H1 (cell line): Measurements from ENCODE around the gene CRADD. TPM values are rescaled to one million over a fixed set of nuclear protein-coding genes. Genes with fewer than 3 reads are reported as not detected.

Experiments
- CTCF ChIA-PET: fragments of 300-600 bp; sonication (Branson Sonifier 250); formaldehyde crosslinking; loops from one replicate; lab custom pipeline; 2021; ENCODE audit not compliant: partially characterized antibody; lab: Charles Lee
- POLR2A ChIA-PET: fragments of 300-600 bp; sonication (Branson Sonifier 250); formaldehyde crosslinking; loops from one replicate; lab custom pipeline; 2021; ENCODE audit warnings: inconsistent platforms; ENCODE audit not compliant: partially characterized antibody; lab: Charles Lee
- DNase-seq, 2 experiments: peaks; one replicate each; pipeline versions ENCODE4 v3.0.0 to v3.0.0-alpha.2; 2010 to 2022; ENCODE audit warnings: low spot score in 2 of 2, low read depth in 1 of 2, mixed read lengths in 1 of 2
- FAIRE-seq: peaks from 2 replicates; lab custom pipeline; 2011; peaks lifted over from hg19 to GRCh38; lab: Jason Lieb, UNC
- H2AFZ ChIP-seq: 2 replicates; pipeline ENCODE4 v1.8.1; 2012; ENCODE audit warnings: low read length, inconsistent platforms
- H2AK5ac ChIP-seq: 2 replicates; pipeline ENCODE4 v1.6.1; 2013; ENCODE audit warnings: low read depth, low read length
- H2BK120ac ChIP-seq: replicated peaks from 2 replicates; pipeline ENCODE3; 2013; ENCODE audit warnings: low read depth, low read length, inconsistent platforms
- H2BK12ac ChIP-seq: 2 replicates; pipeline ENCODE4 v1.6.1; 2013; ENCODE audit warnings: low read depth, low read length
- H2BK15ac ChIP-seq: 2 replicates; pipeline ENCODE4 v1.6.1; 2013; ENCODE audit warnings: low read length
- H2BK20ac ChIP-seq: 2 replicates; pipeline ENCODE4 v1.6.1; 2013; ENCODE audit warnings: low read length
- H2BK5ac ChIP-seq: 2 replicates; pipeline ENCODE4 v1.6.1; 2013; ENCODE audit warnings: low read depth, low read length
- H3K14ac ChIP-seq: 2 replicates; pipeline ENCODE4 v1.6.1; 2013; ENCODE audit warnings: inconsistent platforms; ENCODE audit not compliant: insufficient read length
- H3K18ac ChIP-seq: 2 replicates; pipeline ENCODE4 v1.6.1; 2013; ENCODE audit warnings: low read length; ENCODE audit errors: extremely low read depth
- H3K23ac ChIP-seq: 2 replicates; pipeline ENCODE4 v1.6.1; 2013; ENCODE audit warnings: inconsistent platforms; ENCODE audit not compliant: insufficient read length
- H3K23me2 ChIP-seq: 2 replicates; pipeline ENCODE4 v1.6.1; 2013; ENCODE audit warnings: low read depth, low read length
- H3K27ac ChIP-seq: 2 replicates; pipeline ENCODE4 v1.6.1; 2011; ENCODE audit warnings: low read depth, low read length, inconsistent platforms
- H3K27me3 ChIP-seq, 4 experiments: replicated peaks in 1 of 4; 1 replicate in 1 of 4; 2 replicates in 3 of 4; pipeline versions ENCODE4 v1.6.1 to v1.8.1; 2011 to 2013; ENCODE audit warnings: low read length in 3 of 4, mild to moderate bottlenecking in 3 of 4, inconsistent platforms in 2 of 4, mixed read lengths in 2 of 4, moderate library complexity in 1 of 4; ENCODE audit not compliant: control insufficient read depth in 3 of 4, insufficient read depth in 3 of 4; ENCODE audit errors: extremely low read depth in 1 of 4
- H3K36me3 ChIP-seq, 4 experiments: 2 replicates each; pipeline versions ENCODE4 v1.6.1 to v1.8.1; 2011 to 2013; ENCODE audit warnings: mild to moderate bottlenecking in 4 of 4, low read length in 3 of 4, moderate library complexity in 2 of 4, control low read depth in 1 of 4, inconsistent platforms in 1 of 4; ENCODE audit not compliant: insufficient read depth in 4 of 4, control insufficient read depth in 2 of 4
- H3K4ac ChIP-seq: replicated peaks from 2 replicates; pipeline ENCODE3; 2013; ENCODE audit warnings: low read length, low read depth, mixed read lengths, inconsistent platforms; ENCODE audit not compliant: insufficient read length
- H3K4me1 ChIP-seq, 4 experiments: replicated peaks in 1 of 4; 1 replicate in 1 of 4; 2 replicates in 3 of 4; pipeline versions ENCODE4 v1.6.1 to v1.8.1; 2011 to 2013; ENCODE audit warnings: low read length in 3 of 4, inconsistent platforms in 2 of 4, mixed read lengths in 1 of 4; ENCODE audit not compliant: insufficient read depth in 4 of 4, control insufficient read depth in 3 of 4
- H3K4me2 ChIP-seq, 2 experiments: 2 replicates each; pipeline versions ENCODE4 v1.6.1 to v1.8.1; 2011 to 2013; ENCODE audit warnings: low read depth in 2 of 2, low read length in 2 of 2, control low read depth in 1 of 2, inconsistent platforms in 1 of 2, mild to moderate bottlenecking in 1 of 2; ENCODE audit not compliant: insufficient read depth in 1 of 2
- H3K4me3 ChIP-seq, 4 experiments: fragments of 200-600, 300-600 bp in 1 of 4; sonication (generic), shearing (Covaris generic), sonication (Bioruptor Twin) in 1 of 4; 2 replicates each; pipeline versions ENCODE4 v1.5.1 to v1.8.1; 2011 to 2016; ENCODE audit warnings: low read length in 4 of 4, low read depth in 3 of 4, control low read depth in 2 of 4, inconsistent platforms in 2 of 4, mild to moderate bottlenecking in 2 of 4, mixed read lengths in 1 of 4, moderate library complexity in 1 of 4; ENCODE audit not compliant: insufficient read depth in 2 of 4; ENCODE audit errors: extremely low read depth in 1 of 4
- H3K56ac ChIP-seq: replicated peaks from 2 replicates; pipeline ENCODE3; 2013; ENCODE audit warnings: low read depth, mild to moderate bottlenecking, mixed read lengths, low read length, inconsistent platforms; ENCODE audit not compliant: insufficient read length
- H3K79me1 ChIP-seq: 2 replicates; pipeline ENCODE4 v1.6.1; 2013; ENCODE audit warnings: low read depth, low read length, control low read depth
- H3K79me2 ChIP-seq, 2 experiments: 2 replicates each; pipeline versions ENCODE4 v1.6.1 to v1.8.1; 2012 to 2013; ENCODE audit warnings: low read length in 2 of 2, mild to moderate bottlenecking in 2 of 2, inconsistent platforms in 1 of 2; ENCODE audit not compliant: insufficient read depth in 2 of 2, control insufficient read depth in 1 of 2
- H3K9ac ChIP-seq, 4 experiments: replicated peaks in 1 of 4; 1 replicate in 1 of 4; 2 replicates in 3 of 4; pipeline versions ENCODE4 v1.6.1 to v1.8.1; 2011 to 2013; ENCODE audit warnings: low read depth in 3 of 4, low read length in 3 of 4, control low read depth in 2 of 4, mild to moderate bottlenecking in 2 of 4, moderate library complexity in 2 of 4, inconsistent platforms in 1 of 4; ENCODE audit errors: extremely low read depth in 1 of 4
- H3K9me3 ChIP-seq, 2 experiments: 2 replicates each; pipeline versions ENCODE4 v1.6.1 to v1.8.1; 2012 to 2013; ENCODE audit warnings: mild to moderate bottlenecking in 2 of 2, moderate library complexity in 2 of 2, control low read depth in 1 of 2, inconsistent platforms in 1 of 2, low read depth in 1 of 2, low read length in 1 of 2, mixed read lengths in 1 of 2; ENCODE audit not compliant: insufficient read depth in 2 of 2
- H4K20me1 ChIP-seq, 2 experiments: replicated peaks in 1 of 2; 2 replicates each; pipeline versions ENCODE3 to v1.8.1; 2011 to 2013; ENCODE audit warnings: inconsistent platforms in 2 of 2, low read length in 2 of 2, mild to moderate bottlenecking in 1 of 2; ENCODE audit not compliant: insufficient read depth in 2 of 2, control insufficient read depth in 1 of 2
- H4K5ac ChIP-seq: 2 replicates; pipeline ENCODE4 v1.6.1; 2013; ENCODE audit warnings: low read length, low read depth, mixed read lengths, inconsistent platforms; ENCODE audit not compliant: insufficient read length
- H4K8ac ChIP-seq: 2 replicates; pipeline ENCODE4 v1.8.0; 2013; ENCODE audit warnings: mild to moderate bottlenecking, moderate library complexity, low read length, inconsistent platforms; ENCODE audit not compliant: insufficient read depth; ENCODE audit errors: extremely low read depth
- H4K91ac ChIP-seq: replicated peaks from 2 replicates; pipeline ENCODE3; 2013; ENCODE audit warnings: low read length, mixed read lengths, inconsistent platforms; ENCODE audit not compliant: insufficient read length
- GABPA ChIP-seq: IDR thresholded peaks from 2 replicates; pipeline ENCODE4 v1.6.1; 2011; ENCODE audit warnings: mild to moderate bottlenecking, low read length, moderate library complexity, borderline replicate concordance; ENCODE audit not compliant: insufficient read depth
- POLR2A ChIP-seq, 2 experiments: IDR thresholded peaks; 1 replicate in 1 of 2; 2 replicates in 1 of 2; pipeline ENCODE4 v1.6.1; 2011; ENCODE audit warnings: low read depth in 2 of 2, low read length in 2 of 2, mild to moderate bottlenecking in 2 of 2; ENCODE audit errors: control extremely low read depth in 1 of 2
- SAP30 ChIP-seq: fragments of 300-600 bp; sonication (generic); IDR thresholded peaks from 2 replicates; pipeline ENCODE4 v1.7.1; 2012; ENCODE audit warnings: low read length, moderate library complexity, mild to moderate bottlenecking, inconsistent platforms; ENCODE audit not compliant: insufficient read depth, insufficient replicate concordance
- SIX5 ChIP-seq: IDR thresholded peaks from 2 replicates; pipeline ENCODE4 v1.6.1; 2011; ENCODE audit warnings: mild to moderate bottlenecking, low read depth, low read length
- SUZ12 ChIP-seq: fragments of 200-600 bp; sonication (generic); IDR thresholded peaks from 2 replicates; pipeline ENCODE4 v1.6.1; 2012; ENCODE audit warnings: mild to moderate bottlenecking, inconsistent platforms, low read length, moderate library complexity, mixed read lengths
- WGBS, 2 experiments: shearing (Covaris generic) in 1 of 2; methylation state at CpG; one replicate each; pipeline versions ENCODE4 v1.1.6 to v1.1.7; 2013 to 2015; ENCODE audit warnings: low lambda C conversion rate in 2 of 2, mixed read lengths in 2 of 2, inconsistent platforms in 1 of 2, low coverage in 1 of 2, missing lambda C conversion rate in 1 of 2; ENCODE audit not compliant: insufficient replicate concordance in 2 of 2, insufficient coverage in 1 of 2, insufficient read length in 1 of 2; ENCODE audit errors: extremely low coverage in 1 of 2, missing lambda C conversion rate in 1 of 2; 5-methylcytosine and 5-hydroxymethylcytosine counted together
- polyA plus RNA-seq, 7 experiments: library from polyadenylated mRNA; depleted of rRNA in 3 of 7; stranded (reverse) in 5 of 7; unstranded in 2 of 7; fragments of >200 nt in 5 of 7; fragments of 200-250 nt in 2 of 7; gene quantifications; 1 replicate in 5 of 7; 2 replicates in 1 of 7; 4 replicates in 1 of 7; pipeline versions ENCODE4 v1.2.1 to v1.2.3, GENCODE V29; 2011 to 2013; ENCODE audit warnings: missing spikeins in 2 of 7, mixed read lengths in 2 of 7
- total RNA-seq: library from RNA; stranded (reverse); fragmentation: NEBNext Ultra II Directional; extraction: Animal tissue kit (Norgen Biotek cat#: 25700); gene quantifications from 2 replicates; pipeline ENCODE4 v1.2.1, GENCODE V29; 2021

Gene CRADD
- total and polyA plus RNA-seq, 2 of the 8 experiments (the other 6 are each of a cell fraction or from before 2014, with no cell fraction given): 8.1 to 15.4 TPM

DNA sequence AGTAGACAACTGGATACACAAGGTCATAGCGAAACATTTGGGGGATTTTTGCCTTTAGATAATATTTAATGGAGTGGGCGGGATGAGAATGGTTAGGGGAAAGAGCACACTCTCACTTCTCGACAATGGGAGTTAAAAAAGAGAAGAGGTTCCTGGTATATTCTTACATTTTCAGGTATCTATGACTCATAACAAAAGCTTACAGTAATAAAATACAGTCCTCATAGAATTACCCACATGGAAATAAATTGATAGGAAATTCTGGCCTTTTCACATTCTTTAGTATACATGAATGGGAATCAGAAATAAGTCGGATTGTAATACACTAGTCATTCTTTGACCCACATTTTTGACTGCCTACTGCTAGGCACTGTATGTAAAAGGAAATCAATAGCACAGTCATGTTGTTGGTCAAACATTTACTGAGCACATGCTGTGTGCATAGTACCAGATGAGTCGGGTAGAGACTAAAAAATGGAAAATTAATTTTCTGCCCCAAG is 8.2 kb upstream of the CRADD start:
- H4K5ac ChIP-seq: no peak overlapping the region
- TF ChIP-seq GABPA (no peak), POLR2A (IDR thresholded peaks at IDR 0.05; ENCODE audit: control extremely low read depth in 1 of 2, low read depth in 2 of 2, low read length in 2 of 2) (no peak), SIX5 (no peak), SAP30 (no peak), SUZ12 (no peak)
- H4K8ac ChIP-seq: no peak overlapping the region
- H2BK12ac ChIP-seq: no peak overlapping the region
- H3K27ac ChIP-seq: no peak overlapping the region
- 0 out of 4 replicates have a peak, but pooled peaks cover 0 to 6% of the 10 kb centered on the region in 2 experiments for H3K9me3 ChIP-seq
- 93% methylated on average over 5 of the region's 5 CpGs; no CpG with 5 or more reads in 1 of the 2 experiments for WGBS, 2 experiments
- H3K79me1 ChIP-seq: no peaks in the 10 kb centered on the region
- H3K4me3 ChIP-seq: no peak overlapping the region
- no peaks in the 10 kb centered on the region for H3K27me3 ChIP-seq
- no peak overlapping the region for H3K4ac ChIP-seq
- no peak overlapping the region for H3K4me2 ChIP-seq
- H2BK5ac ChIP-seq: no peak overlapping the region
- H3K9ac ChIP-seq: no peak overlapping the region
- H3K14ac ChIP-seq: no peak overlapping the region
- no peak overlapping the region for H4K91ac ChIP-seq
- H2AK5ac ChIP-seq: no peak overlapping the region
- no peak for DNase-seq
- H2BK15ac ChIP-seq: no peak overlapping the region
- FAIRE-seq: no peak
- H3K18ac ChIP-seq: no peak overlapping the region
- H3K4me1 ChIP-seq: 0 out of 7 replicates have a peak, but pooled peaks cover 0 to 1% (median 0%) of the 10 kb centered on the region in 4 experiments
- H3K56ac ChIP-seq: no peak overlapping the region
- H2AFZ ChIP-seq: no peak overlapping the region
- no peaks in the 10 kb centered on the region for H3K79me2 ChIP-seq
- H2BK120ac ChIP-seq: no peak overlapping the region
- H3K23me2 ChIP-seq: no peaks in the 10 kb centered on the region
- H4K20me1 ChIP-seq: no peaks in the 10 kb centered on the region
- no peak overlapping the region for H3K23ac ChIP-seq
- ChIA-PET CTCF (no interaction called here), POLR2A (no interaction called here)
- no peaks in the 10 kb centered on the region for H3K36me3 ChIP-seq
- no peak overlapping the region for H2BK20ac ChIP-seq
